ENCODE results near the gene EXD3. TPM values are rescaled to one million over a fixed set of nuclear protein-coding genes. Genes with fewer than 3 reads are reported as not detected.

Gene EXD3
- polyA plus RNA-seq, 2 of the 4 experiments (the other 2 are of a cell fraction) = 3.4 to 4.5 TPM

DNA sequence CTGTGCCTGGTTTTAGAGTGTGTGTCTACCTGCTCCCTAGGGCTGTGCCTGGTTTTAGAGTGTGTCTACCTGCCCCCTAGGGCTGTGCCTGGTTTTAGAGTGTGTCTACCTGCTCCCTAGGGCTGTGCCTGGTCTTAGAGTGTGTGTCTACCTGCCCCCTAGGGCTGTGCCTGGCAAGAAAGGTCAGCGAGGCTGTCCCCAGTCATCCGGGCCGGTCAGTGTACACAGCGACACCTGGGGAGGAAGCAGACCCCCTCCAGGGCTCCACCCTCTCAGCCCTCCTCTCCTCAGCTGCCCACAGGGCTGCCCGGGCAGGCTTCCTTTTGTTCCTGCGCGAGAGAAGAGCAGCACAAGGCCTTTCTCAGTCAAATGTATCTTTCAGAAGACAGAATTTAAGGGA, 125.0 kb downstream of the EXD3 start:
- FAIRE-seq = no peak
- ChIA-PET POLR2A (no interaction called here), CTCF (interaction anchor here (1.2 to 4.9 kb wide), 6 partner anchors 11 to 126 kb away, joined by 3 to 21 read pairs (median 4); partner anchors contain the start of genes EXD3, NOXA1 and TOR4A)
- 73% methylated on average over 5 of the region's 7 CpGs for WGBS (ENCODE audit: missing lambda C conversion rate)
- no peak for ATAC-seq
- Histone ChIP-seq H3K4me1 (peaks cover 30% of the 10 kb centered on the region), H3K4me2 (no peak overlapping the region), H3K4me3 (no peak overlapping the region), H3K9me3 (no peaks in the 10 kb centered on the region), H3K27ac (no peak overlapping the region)
- TF ChIP-seq JUN (IDR thresholded peaks at IDR 0.05) = no peak
- no peak for TF ChIP-seq KDM1A (IDR thresholded peaks at IDR 0.05; ENCODE audit: low read depth)
- TF ChIP-seq, protein P1, sequence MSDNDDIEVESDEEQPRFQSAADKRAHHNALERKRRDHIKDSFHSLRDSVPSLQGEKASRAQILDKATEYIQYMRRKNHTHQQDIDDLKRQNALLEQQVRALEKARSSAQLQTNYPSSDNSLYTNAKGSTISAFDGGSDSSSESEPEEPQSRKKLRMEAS (IDR thresholded peaks at IDR 0.05) = no peak
- no peak for TF ChIP-seq RCOR1 (IDR thresholded peaks at IDR 0.05; ENCODE audit: low read depth, low read length)
- TF ChIP-seq CBX2 (IDR thresholded peaks at IDR 0.05; ENCODE audit: borderline replicate concordance, low read depth) = no peak
- TF ChIP-seq TP53 (CRISPR knock-in tag; IDR thresholded peaks at IDR 0.05) = no peak
- no peak for TF ChIP-seq HOXA7 (CRISPR knock-in tag; IDR thresholded peaks at IDR 0.05)
- TF ChIP-seq HDAC2 (IDR thresholded peaks at IDR 0.05) = no peak
- TF ChIP-seq RFX5 (IDR thresholded peaks at IDR 0.05) = no peak
- no peak for TF ChIP-seq JUNB (IDR thresholded peaks at IDR 0.05)
- no peak for TF ChIP-seq FOSL2 (IDR thresholded peaks at IDR 0.05)
- no peak for TF ChIP-seq FOSL2 (CRISPR knock-in tag; IDR thresholded peaks at IDR 0.05)
- TF ChIP-seq CHD4 (IDR thresholded peaks at IDR 0.05; ENCODE audit: borderline replicate concordance) = no peak
- TF ChIP-seq, protein P2, sequence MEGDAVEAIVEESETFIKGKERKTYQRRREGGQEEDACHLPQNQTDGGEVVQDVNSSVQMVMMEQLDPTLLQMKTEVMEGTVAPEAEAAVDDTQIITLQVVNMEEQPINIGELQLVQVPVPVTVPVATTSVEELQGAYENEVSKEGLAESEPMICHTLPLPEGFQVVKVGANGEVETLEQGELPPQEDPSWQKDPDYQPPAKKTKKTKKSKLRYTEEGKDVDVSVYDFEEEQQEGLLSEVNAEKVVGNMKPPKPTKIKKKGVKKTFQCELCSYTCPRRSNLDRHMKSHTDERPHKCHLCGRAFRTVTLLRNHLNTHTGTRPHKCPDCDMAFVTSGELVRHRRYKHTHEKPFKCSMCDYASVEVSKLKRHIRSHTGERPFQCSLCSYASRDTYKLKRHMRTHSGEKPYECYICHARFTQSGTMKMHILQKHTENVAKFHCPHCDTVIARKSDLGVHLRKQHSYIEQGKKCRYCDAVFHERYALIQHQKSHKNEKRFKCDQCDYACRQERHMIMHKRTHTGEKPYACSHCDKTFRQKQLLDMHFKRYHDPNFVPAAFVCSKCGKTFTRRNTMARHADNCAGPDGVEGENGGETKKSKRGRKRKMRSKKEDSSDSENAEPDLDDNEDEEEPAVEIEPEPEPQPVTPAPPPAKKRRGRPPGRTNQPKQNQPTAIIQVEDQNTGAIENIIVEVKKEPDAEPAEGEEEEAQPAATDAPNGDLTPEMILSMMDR (IDR thresholded peaks at IDR 0.05) = no peak
- TF ChIP-seq, protein P3, sequence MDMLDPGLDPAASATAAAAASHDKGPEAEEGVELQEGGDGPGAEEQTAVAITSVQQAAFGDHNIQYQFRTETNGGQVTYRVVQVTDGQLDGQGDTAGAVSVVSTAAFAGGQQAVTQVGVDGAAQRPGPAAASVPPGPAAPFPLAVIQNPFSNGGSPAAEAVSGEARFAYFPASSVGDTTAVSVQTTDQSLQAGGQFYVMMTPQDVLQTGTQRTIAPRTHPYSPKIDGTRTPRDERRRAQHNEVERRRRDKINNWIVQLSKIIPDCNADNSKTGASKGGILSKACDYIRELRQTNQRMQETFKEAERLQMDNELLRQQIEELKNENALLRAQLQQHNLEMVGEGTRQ (IDR thresholded peaks at IDR 0.05) = no peak
- TF ChIP-seq SMC3 (IDR thresholded peaks at IDR 0.05) = no peak
- TF ChIP-seq, protein P4, sequence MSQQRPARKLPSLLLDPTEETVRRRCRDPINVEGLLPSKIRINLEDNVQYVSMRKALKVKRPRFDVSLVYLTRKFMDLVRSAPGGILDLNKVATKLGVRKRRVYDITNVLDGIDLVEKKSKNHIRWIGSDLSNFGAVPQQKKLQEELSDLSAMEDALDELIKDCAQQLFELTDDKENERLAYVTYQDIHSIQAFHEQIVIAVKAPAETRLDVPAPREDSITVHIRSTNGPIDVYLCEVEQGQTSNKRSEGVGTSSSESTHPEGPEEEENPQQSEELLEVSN (IDR thresholded peaks at IDR 0.05; ENCODE audit: borderline replicate concordance, low read depth) = no peak
- TF ChIP-seq, protein P5, sequence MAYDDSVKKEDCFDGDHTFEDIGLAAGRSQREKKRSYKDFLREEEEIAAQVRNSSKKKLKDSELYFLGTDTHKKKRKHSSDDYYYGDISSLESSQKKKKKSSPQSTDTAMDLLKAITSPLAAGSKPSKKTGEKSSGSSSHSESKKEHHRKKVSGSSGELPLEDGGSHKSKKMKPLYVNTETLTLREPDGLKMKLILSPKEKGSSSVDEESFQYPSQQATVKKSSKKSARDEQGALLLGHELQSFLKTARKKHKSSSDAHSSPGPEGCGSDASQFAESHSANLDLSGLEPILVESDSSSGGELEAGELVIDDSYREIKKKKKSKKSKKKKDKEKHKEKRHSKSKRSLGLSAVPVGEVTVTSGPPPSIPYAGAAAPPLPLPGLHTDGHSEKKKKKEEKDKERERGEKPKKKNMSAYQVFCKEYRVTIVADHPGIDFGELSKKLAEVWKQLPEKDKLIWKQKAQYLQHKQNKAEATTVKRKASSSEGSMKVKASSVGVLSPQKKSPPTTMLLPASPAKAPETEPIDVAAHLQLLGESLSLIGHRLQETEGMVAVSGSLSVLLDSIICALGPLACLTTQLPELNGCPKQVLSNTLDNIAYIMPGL (CRISPR knock-in tag; IDR thresholded peaks at IDR 0.05; ENCODE audit: borderline replicate concordance) = no peak
- no peak for TF ChIP-seq CBX8 (IDR thresholded peaks at IDR 0.05)
- no peak for TF ChIP-seq EHMT2 (IDR thresholded peaks at IDR 0.05; ENCODE audit: low read depth)
- no peak for DNase-seq (ENCODE audit: low read depth in 1 of 2, low spot score in 1 of 2)

DNA sequence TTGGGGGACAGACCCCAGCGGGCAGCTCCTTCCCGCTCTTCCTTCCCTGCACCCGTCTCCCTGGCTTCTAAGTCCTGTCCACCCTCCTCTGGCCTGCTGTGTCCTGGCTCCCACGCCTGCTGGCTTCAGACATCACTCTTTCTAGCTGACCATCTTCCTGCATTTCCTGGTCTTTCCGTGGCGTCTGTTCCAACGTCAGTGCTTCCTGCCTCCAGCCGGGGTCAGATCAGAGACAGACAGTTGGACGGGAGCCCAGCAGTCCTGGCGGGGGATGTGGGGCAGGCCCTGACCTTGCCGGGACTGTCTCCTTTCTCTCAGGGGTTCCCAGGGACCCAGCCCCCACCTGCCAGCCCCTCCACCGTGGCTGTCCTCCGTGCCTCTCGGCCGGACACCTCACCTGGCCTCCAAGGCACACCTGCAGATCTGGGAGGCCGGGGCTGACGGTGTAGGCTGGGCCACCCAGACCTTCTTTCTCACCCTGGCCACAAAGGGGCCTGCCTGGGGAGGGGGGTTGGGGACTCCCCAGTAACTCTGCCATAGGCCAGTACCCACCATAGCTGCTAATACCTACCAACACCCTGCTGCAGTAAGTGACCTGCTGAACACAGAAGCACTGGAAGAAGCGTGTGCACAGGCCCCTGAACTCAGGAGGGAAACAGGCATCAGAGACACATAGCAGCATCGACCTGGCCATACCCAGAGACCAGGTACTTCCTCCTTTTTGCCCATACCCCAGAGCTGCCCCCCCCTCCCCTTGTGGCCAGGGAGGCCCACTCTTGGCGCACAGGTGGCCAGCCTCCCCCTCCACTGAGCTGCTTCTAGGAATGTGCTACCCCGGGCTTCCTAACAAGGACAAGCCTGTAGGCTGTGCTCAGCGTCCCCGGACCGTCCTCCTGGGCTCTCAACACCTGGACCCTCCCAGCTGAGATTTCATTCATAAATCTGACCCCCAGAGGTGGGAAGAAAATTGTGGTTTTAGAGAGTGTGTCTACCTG, 126.0 kb downstream of the EXD3 start:
- CTCF ChIA-PET = interaction anchor here (0.6 to 4.9 kb wide), 8 partner anchors 10 to 148 kb away, joined by 3 to 21 read pairs (median 4); partner anchors contain the start of genes EXD3 and NOXA1
- Histone ChIP-seq H3K9me3 (no peaks in the 10 kb centered on the region), H3K4me2 (peak overlapping the region; percentile 74), H3K27ac (peak overlapping the region in 1 of 2 experiments; percentile 93; a peak in 3 of 6 replicates), H3K4me3 (no peak overlapping the region), H3K4me1 (peaks cover 30% of the 10 kb centered on the region)
- ATAC-seq (peak in 1 of 2 experiments; percentile 30; a peak in 3 of 6 replicates), FAIRE-seq (no peak), DNase-seq (ENCODE audit: low read depth in 1 of 2, low spot score in 1 of 2) (peak in 1 of 2 experiments; percentile 61)
- no peak for TF ChIP-seq HEYL (CRISPR knock-in tag; IDR thresholded peaks at IDR 0.05)
- no peak for TF ChIP-seq ZC3H11A (IDR thresholded peaks at IDR 0.05)
- no peak for TF ChIP-seq POLR2AphosphoS2 (conservative IDR thresholded peaks at IDR 0.05; ENCODE audit: low read length)
- POLR2A ChIA-PET = no interaction called here
- 65% methylated on average over 16 of the region's 24 CpGs for WGBS (ENCODE audit: missing lambda C conversion rate)
